Measurements from ENCODE around the gene RUNX1. TPM values are rescaled to one million over a fixed set of nuclear protein-coding genes. Genes with fewer than 3 reads are reported as not detected.
"Not testable (repeated sequence)": the region's sequence is repeated elsewhere in the genome, so short reads cannot be mapped to it uniquely, and the experiment has no call there.

The RUNX1 gene
- total RNA-seq, 2 donors from 2014 or later, result 97.0 to 110 TPM

GRCh38 chr21:34971656-34972055, 77.4 kb downstream of the RUNX1 start:
- H3K9me3 ChIP-seq (ENCODE audit: control insufficient read depth, low read length, poor library complexity, severe bottlenecking), result no peaks in the 10 kb centered on the region
- H3K27ac Mint-ChIP-seq, result peak overlapping the region; percentile 98
- peaks cover 83% of the 10 kb centered on the region for H3K4me1 Mint-ChIP-seq
- DNase-seq, result no peak
- H3K36me3 Mint-ChIP-seq (ENCODE audit: low read depth), result peaks cover 6% of the 10 kb centered on the region
- H3K27me3 Mint-ChIP-seq, result no peaks in the 10 kb centered on the region
- no peak for ATAC-seq
- no peak overlapping the region for H3K4me3 Mint-ChIP-seq

GRCh38 chr21:34970566-34970965, 78.5 kb downstream of the RUNX1 start:
- Mint-ChIP-seq H3K4me3 (peak overlapping the region; percentile 90), H3K4me1 (peaks cover 84% of the 10 kb centered on the region), H3K27me3 (no peaks in the 10 kb centered on the region), H3K27ac (peak overlapping the region; percentile 98), H3K36me3 (ENCODE audit: low read depth) (peaks cover 4% of the 10 kb centered on the region)
- ATAC-seq (no peak), DNase-seq (no peak)
- no peaks in the 10 kb centered on the region for H3K9me3 ChIP-seq (ENCODE audit: control insufficient read depth, low read length, poor library complexity, severe bottlenecking)

GRCh38 chr21:34970167-34970500, 79.0 kb downstream of the RUNX1 start:
- no peak for ATAC-seq

DNA sequence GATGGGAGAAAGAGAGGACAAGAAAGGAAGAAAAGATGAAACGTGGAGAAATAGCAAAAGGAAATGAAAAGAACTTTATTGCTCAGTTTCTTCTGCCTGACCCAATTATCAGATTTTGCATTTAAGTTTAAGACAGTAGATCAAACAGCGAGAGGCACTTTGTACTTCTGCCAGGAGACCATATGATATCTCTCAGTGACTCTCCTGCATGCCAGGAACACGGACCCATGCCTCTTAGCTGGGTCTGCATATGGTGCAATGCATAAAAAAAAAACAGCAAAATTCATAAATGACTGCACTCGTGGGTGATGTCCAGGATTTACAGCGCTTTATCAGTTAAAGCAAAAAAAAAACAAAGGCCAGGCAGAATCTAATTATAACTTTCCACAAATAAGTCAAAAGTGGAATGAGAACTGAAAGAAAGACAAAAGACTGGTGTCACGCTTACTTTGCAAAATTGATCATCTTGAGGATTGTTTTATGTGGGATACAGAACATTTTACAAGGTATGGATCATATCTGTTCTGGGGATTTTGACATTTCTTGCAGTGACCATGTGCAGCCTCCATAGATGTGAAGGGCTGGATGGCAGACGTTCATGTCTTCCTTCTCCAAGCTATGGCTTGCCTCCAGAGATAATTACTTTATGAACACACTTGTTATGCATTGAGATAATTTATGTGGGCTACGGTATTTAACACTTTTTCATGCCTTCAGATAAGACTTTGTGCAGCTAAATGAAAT, 79.5 kb downstream of the RUNX1 start:
- peak; percentile 37 for ATAC-seq
- no peak for DNase-seq
- Mint-ChIP-seq H3K27me3 (no peaks in the 10 kb centered on the region), H3K27ac (peak overlapping the region; percentile 98), H3K4me3 (peak overlapping the region; percentile 90), H3K36me3 (ENCODE audit: low read depth) (peaks cover 9% of the 10 kb centered on the region), H3K4me1 (peaks cover 86% of the 10 kb centered on the region)
- H3K9me3 ChIP-seq (ENCODE audit: control insufficient read depth, low read length, poor library complexity, severe bottlenecking), result no peaks in the 10 kb centered on the region

More at GRCh38 chr21:34970167-34970500, 79.0 kb downstream of the RUNX1 start:
- Mint-ChIP-seq H3K27ac (peak overlapping the region; percentile 98), H3K4me1 (peaks cover 84% of the 10 kb centered on the region), H3K27me3 (no peaks in the 10 kb centered on the region), H3K36me3 (ENCODE audit: low read depth) (peaks cover 4% of the 10 kb centered on the region), H3K4me3 (peak overlapping the region; percentile 90)
- no peak for DNase-seq
- no peaks in the 10 kb centered on the region for H3K9me3 ChIP-seq (ENCODE audit: control insufficient read depth, low read length, poor library complexity, severe bottlenecking)

- ATAC-seq (peak; percentile 65), DNase-seq (no peak)
- no peaks in the 10 kb centered on the region for H3K9me3 ChIP-seq (ENCODE audit: control insufficient read depth, low read length, poor library complexity, severe bottlenecking)
- H3K4me3 Mint-ChIP-seq, result peak overlapping the region; percentile 90
- H3K27ac Mint-ChIP-seq, result peak overlapping the region; percentile 96
- H3K27me3 Mint-ChIP-seq, result no peaks in the 10 kb centered on the region
- peaks cover 9% of the 10 kb centered on the region for H3K36me3 Mint-ChIP-seq (ENCODE audit: low read depth)
- H3K4me1 Mint-ChIP-seq, result peaks cover 83% of the 10 kb centered on the region
Observed at GRCh38 chr21:34968414-34969333, 80.4 kb downstream of the RUNX1 start.

- no peaks in the 10 kb centered on the region for H3K9me3 ChIP-seq (ENCODE audit: control insufficient read depth, low read length, poor library complexity, severe bottlenecking)
- DNase-seq (no peak), ATAC-seq (peak; percentile 30)
- Mint-ChIP-seq H3K4me1 (peaks cover 81% of the 10 kb centered on the region), H3K27me3 (no peaks in the 10 kb centered on the region), H3K4me3 (peak overlapping the region; percentile 53), H3K36me3 (ENCODE audit: low read depth) (peaks cover 9% of the 10 kb centered on the region), H3K27ac (peak overlapping the region; percentile 96)
Observed at GRCh38 chr21:34967509-34968289, 81.4 kb downstream of the RUNX1 start.

- peaks cover 83% of the 10 kb centered on the region for H3K4me1 Mint-ChIP-seq
- not testable (repeated sequence) for H3K27me3 Mint-ChIP-seq; H3K9me3 ChIP-seq (ENCODE audit: control insufficient read depth, low read length, poor library complexity, severe bottlenecking); H3K36me3 Mint-ChIP-seq (ENCODE audit: low read depth); DNase-seq; ATAC-seq
- H3K4me3 Mint-ChIP-seq, result peak overlapping the region; percentile 28
- peak overlapping the region; percentile 96 for H3K27ac Mint-ChIP-seq
Observed at GRCh38 chr21:34966881-34967280, 82.2 kb downstream of the RUNX1 start.

DNA sequence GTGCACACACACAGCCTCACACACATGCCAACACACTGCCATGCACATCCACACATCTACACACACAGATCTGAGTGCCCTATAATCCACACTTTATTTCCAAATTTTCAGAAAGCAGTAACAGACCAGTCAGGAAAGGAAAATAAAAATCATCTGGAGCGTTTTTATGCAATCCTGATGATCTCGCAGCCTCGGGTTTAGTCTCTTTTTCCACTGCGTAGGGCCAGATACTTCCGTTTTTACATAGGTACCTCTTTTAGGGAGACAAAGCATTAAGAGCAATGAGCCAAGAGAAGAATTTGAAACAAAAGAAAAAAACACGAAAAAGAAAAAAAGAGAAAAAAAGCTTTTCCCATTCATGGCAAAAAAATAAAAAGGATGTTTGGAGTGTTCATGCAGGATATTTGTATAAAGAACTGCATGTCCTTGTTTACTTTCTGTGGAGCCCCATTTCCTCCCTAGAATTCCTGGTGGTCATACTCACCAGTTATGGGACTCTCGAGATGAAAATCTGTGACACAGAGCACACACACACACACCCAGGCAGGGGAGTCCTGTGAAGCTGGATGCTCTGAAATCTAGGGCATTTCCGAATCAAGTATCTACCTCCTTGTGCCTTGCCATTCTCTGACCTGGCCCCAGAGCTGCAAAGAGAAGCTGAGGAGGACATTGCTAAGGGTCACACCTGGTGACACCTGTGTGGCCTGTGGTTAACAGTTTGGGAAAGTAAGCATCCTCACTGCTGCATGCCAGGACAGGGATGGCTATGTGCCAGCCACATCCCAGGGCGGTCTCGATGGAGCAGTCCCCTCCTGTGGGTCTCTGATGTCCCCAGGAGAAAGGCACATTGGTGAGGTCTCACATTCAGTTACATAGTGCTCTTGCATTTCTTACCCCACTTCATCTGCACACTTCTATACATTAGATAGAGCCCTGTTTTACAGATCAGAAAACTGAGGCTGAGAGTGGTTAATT, 83.6 kb downstream of the RUNX1 start:
- H3K9me3 ChIP-seq (ENCODE audit: control insufficient read depth, low read length, poor library complexity, severe bottlenecking), result no peaks in the 10 kb centered on the region
- Mint-ChIP-seq H3K4me1 (peaks cover 78% of the 10 kb centered on the region), H3K27ac (peak overlapping the region; percentile 16), H3K27me3 (no peaks in the 10 kb centered on the region), H3K4me3 (peak overlapping the region; percentile 69), H3K36me3 (ENCODE audit: low read depth) (peaks cover 9% of the 10 kb centered on the region)
- no peak for DNase-seq
- ATAC-seq, result no peak

GRCh38 chr21:34962586-34963222, 86.4 kb downstream of the RUNX1 start:
- peak overlapping the region; percentile 68 for H3K4me3 Mint-ChIP-seq
- H3K9me3 ChIP-seq (ENCODE audit: control insufficient read depth, low read length, poor library complexity, severe bottlenecking), result no peaks in the 10 kb centered on the region
- peak overlapping the region; percentile 83 for H3K27ac Mint-ChIP-seq
- no peaks in the 10 kb centered on the region for H3K27me3 Mint-ChIP-seq
- H3K36me3 Mint-ChIP-seq (ENCODE audit: low read depth), result peaks cover 11% of the 10 kb centered on the region
- ATAC-seq (peak; percentile 39), DNase-seq (no peak)
- H3K4me1 Mint-ChIP-seq, result peaks cover 69% of the 10 kb centered on the region

GRCh38 chr21:34962136-34962535, 87.0 kb downstream of the RUNX1 start:
- no peaks in the 10 kb centered on the region for H3K9me3 ChIP-seq (ENCODE audit: control insufficient read depth, low read length, poor library complexity, severe bottlenecking)
- peaks cover 9% of the 10 kb centered on the region for H3K36me3 Mint-ChIP-seq (ENCODE audit: low read depth)
- H3K27me3 Mint-ChIP-seq, result no peaks in the 10 kb centered on the region
- DNase-seq (no peak), ATAC-seq (no peak)
- peak overlapping the region; percentile 68 for H3K4me3 Mint-ChIP-seq
- peak overlapping the region; percentile 83 for H3K27ac Mint-ChIP-seq
- peaks cover 65% of the 10 kb centered on the region for H3K4me1 Mint-ChIP-seq

DNA sequence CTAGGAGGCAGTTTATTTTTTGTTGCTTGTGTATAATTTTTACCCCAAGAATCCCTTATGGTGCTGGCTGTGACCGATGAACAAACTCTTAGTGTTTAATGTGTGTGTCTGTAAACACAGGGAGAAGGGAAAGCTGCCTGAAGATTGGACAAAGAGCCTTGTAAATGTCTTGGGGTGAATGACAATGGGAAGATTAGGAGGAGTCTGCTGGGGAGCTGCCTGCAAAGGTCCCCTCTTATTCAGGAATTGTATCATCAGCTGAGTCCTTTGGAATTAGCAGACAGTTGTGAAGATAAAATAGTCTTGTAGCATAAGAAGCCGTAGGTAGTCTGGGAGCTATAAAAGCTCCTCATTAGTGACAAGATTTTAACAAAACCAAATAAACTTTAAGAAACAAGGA, 88.4 kb downstream of the RUNX1 start:
- ATAC-seq, result no peak
- DNase-seq, result no peak
- H3K9me3 ChIP-seq (ENCODE audit: control insufficient read depth, low read length, poor library complexity, severe bottlenecking), result no peaks in the 10 kb centered on the region
- H3K36me3 Mint-ChIP-seq (ENCODE audit: low read depth), result peaks cover 12% of the 10 kb centered on the region
- H3K4me3 Mint-ChIP-seq, result no peak overlapping the region
- peak overlapping the region; percentile 2 for H3K27ac Mint-ChIP-seq
- no peaks in the 10 kb centered on the region for H3K27me3 Mint-ChIP-seq
- H3K4me1 Mint-ChIP-seq, result peaks cover 62% of the 10 kb centered on the region

DNA sequence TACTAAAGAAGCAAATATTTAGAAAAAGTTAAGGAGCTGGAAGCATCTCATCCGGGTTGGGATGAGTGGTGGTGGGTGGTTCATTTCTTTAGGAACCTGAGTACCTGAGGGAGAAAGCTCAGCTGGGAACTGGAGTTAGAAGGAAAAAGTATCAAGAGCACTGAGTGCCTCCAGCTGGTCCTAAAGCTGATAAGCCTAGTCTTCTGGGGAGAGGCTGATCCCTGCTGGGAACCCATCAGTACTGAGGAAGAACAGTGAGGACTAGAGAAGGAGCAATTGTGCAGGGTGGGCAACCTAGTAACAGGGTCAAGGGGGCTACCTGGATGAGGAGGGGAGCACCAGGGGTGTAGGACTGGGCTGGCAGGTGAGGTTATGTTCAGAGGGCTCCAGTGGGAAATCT, 89.5 kb downstream of the RUNX1 start:
- Mint-ChIP-seq H3K36me3 (ENCODE audit: low read depth) (peaks cover 5% of the 10 kb centered on the region), H3K4me1 (peaks cover 56% of the 10 kb centered on the region), H3K27ac (peak overlapping the region; percentile 2), H3K27me3 (no peaks in the 10 kb centered on the region), H3K4me3 (no peak overlapping the region)
- ATAC-seq (no peak), DNase-seq (no peak)
- H3K9me3 ChIP-seq (ENCODE audit: control insufficient read depth, low read length, poor library complexity, severe bottlenecking), result no peaks in the 10 kb centered on the region
